ENCODE results near the gene PCGF5.

GRCh38 chr10:91271886-91272285 lies 51.4 kb downstream of the PCGF5 start:
- TF ChIP-seq CTCF (IDR thresholded peaks at IDR 0.05): no peak
- TF ChIP-seq, protein P1, sequence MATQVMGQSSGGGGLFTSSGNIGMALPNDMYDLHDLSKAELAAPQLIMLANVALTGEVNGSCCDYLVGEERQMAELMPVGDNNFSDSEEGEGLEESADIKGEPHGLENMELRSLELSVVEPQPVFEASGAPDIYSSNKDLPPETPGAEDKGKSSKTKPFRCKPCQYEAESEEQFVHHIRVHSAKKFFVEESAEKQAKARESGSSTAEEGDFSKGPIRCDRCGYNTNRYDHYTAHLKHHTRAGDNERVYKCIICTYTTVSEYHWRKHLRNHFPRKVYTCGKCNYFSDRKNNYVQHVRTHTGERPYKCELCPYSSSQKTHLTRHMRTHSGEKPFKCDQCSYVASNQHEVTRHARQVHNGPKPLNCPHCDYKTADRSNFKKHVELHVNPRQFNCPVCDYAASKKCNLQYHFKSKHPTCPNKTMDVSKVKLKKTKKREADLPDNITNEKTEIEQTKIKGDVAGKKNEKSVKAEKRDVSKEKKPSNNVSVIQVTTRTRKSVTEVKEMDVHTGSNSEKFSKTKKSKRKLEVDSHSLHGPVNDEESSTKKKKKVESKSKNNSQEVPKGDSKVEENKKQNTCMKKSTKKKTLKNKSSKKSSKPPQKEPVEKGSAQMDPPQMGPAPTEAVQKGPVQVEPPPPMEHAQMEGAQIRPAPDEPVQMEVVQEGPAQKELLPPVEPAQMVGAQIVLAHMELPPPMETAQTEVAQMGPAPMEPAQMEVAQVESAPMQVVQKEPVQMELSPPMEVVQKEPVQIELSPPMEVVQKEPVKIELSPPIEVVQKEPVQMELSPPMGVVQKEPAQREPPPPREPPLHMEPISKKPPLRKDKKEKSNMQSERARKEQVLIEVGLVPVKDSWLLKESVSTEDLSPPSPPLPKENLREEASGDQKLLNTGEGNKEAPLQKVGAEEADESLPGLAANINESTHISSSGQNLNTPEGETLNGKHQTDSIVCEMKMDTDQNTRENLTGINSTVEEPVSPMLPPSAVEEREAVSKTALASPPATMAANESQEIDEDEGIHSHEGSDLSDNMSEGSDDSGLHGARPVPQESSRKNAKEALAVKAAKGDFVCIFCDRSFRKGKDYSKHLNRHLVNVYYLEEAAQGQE (IDR thresholded peaks at IDR 0.05; ENCODE audit: low read depth, low read length): no peak
- TF ChIP-seq, protein P2, sequence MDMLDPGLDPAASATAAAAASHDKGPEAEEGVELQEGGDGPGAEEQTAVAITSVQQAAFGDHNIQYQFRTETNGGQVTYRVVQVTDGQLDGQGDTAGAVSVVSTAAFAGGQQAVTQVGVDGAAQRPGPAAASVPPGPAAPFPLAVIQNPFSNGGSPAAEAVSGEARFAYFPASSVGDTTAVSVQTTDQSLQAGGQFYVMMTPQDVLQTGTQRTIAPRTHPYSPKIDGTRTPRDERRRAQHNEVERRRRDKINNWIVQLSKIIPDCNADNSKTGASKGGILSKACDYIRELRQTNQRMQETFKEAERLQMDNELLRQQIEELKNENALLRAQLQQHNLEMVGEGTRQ (IDR thresholded peaks at IDR 0.05; ENCODE audit: borderline replicate concordance, low read depth, low read length): no peak
